Measurements from ENCODE around the gene XRCC5.

- no peak for TF ChIP-seq ZEB2 (tag by site-specific recombination; IDR thresholded peaks at IDR 0.05)
- TF ChIP-seq CTCF (tag by site-specific recombination; IDR thresholded peaks at IDR 0.05), result no peak
- no peak for TF ChIP-seq ZSCAN30 (tag by site-specific recombination; IDR thresholded peaks at IDR 0.05)
- no peak for TF ChIP-seq ZNF561 (tag by site-specific recombination; IDR thresholded peaks at IDR 0.05; ENCODE audit: borderline replicate concordance)
Observed at GRCh38 chr2:216113572-216113971, 4.4 kb downstream of the XRCC5 start.

Measured in HEK293 (cell line).